Common myeloid progenitor, CD34-positive (primary cell): ENCODE measurements around the gene TSPY2. TPM values are rescaled to one million over a fixed set of nuclear protein-coding genes. Genes with fewer than 3 reads are reported as not detected.
"Not testable (repeated sequence)": the region's sequence is repeated elsewhere in the genome, so short reads cannot be mapped to it uniquely, and the experiment has no call there.

ENCODE experiments used
- CTCF ChIA-PET: fragments of 350-600 bp; sonication (Branson Sonifier 250); formaldehyde crosslinking; loops from one replicate; lab custom pipeline; 2021; ENCODE audit warnings: antibody characterized with exemption; lab: Charles Lee
- POLR2A ChIA-PET: fragments of 350-600 bp; sonication (Branson Sonifier 250); formaldehyde crosslinking; loops from one replicate; lab custom pipeline; 2021; ENCODE audit warnings: antibody characterized with exemption; lab: Charles Lee
- DNase-seq, 3 donors: peaks; one replicate each; pipeline versions ENCODE4 v3.0.0 to v3.0.0-alpha.2; 2013
- H3K27ac ChIP-seq, 2 experiments: 1 replicate in 1 of 2; 2 replicates in 1 of 2; pipeline ENCODE4 v1.7.0; 2013; ENCODE audit warnings: inconsistent platforms in 2 of 2, low read length in 2 of 2, mild to moderate bottlenecking in 2 of 2, low read depth in 1 of 2, moderate library complexity in 1 of 2; ENCODE audit not compliant: severe bottlenecking in 2 of 2, insufficient read depth in 1 of 2, poor library complexity in 1 of 2
- H3K27me3 ChIP-seq, 5 experiments: replicated peaks in 2 of 5; 1 replicate in 3 of 5; 2 replicates in 2 of 5; pipeline versions ENCODE4 v1.6.1 to v1.7.0; 2013; ENCODE audit warnings: low read length in 4 of 5, mild to moderate bottlenecking in 2 of 5, moderate library complexity in 2 of 5, inconsistent platforms in 1 of 5; ENCODE audit not compliant: insufficient read depth in 5 of 5, control insufficient read depth in 4 of 5
- H3K36me3 ChIP-seq, 4 experiments: 1 replicate in 2 of 4; 2 replicates in 2 of 4; pipeline versions ENCODE4 v1.6.1 to v1.7.0; 2013; ENCODE audit warnings: low read length in 3 of 4, control low read depth in 1 of 4, mild to moderate bottlenecking in 1 of 4; ENCODE audit not compliant: control insufficient read depth in 4 of 4, insufficient read depth in 4 of 4
- H3K4me1 ChIP-seq, 4 experiments: 1 replicate in 3 of 4; 2 replicates in 1 of 4; pipeline versions ENCODE4 v1.6.1 to v1.7.1; 2013; ENCODE audit warnings: low read length in 3 of 4, mild to moderate bottlenecking in 3 of 4, control low read depth in 1 of 4, inconsistent platforms in 1 of 4, moderate library complexity in 1 of 4; ENCODE audit not compliant: control insufficient read depth in 4 of 4, insufficient read depth in 4 of 4; ENCODE audit errors: control extremely low read depth in 1 of 4
- H3K4me3 ChIP-seq, 7 experiments: 1 replicate in 4 of 7; 2 replicates in 3 of 7; pipeline versions ENCODE4 v1.5.1 to v1.7.0; 2013; ENCODE audit warnings: mild to moderate bottlenecking in 7 of 7, low read length in 6 of 7, moderate library complexity in 6 of 7, inconsistent platforms in 2 of 7, low read depth in 2 of 7, control low read depth in 1 of 7; ENCODE audit not compliant: insufficient read depth in 4 of 7, control insufficient read depth in 1 of 7; ENCODE audit errors: extremely low read depth in 1 of 7
- H3K9me3 ChIP-seq, 5 experiments: 1 replicate in 4 of 5; 2 replicates in 1 of 5; pipeline versions ENCODE4 v1.6.1 to v1.7.1; 2013; ENCODE audit warnings: low read length in 4 of 5, mild to moderate bottlenecking in 2 of 5, inconsistent platforms in 1 of 5, low read depth in 1 of 5, moderate library complexity in 1 of 5; ENCODE audit not compliant: control insufficient read depth in 4 of 5, insufficient read depth in 2 of 5; ENCODE audit errors: control extremely low read depth in 1 of 5
- WGBS: methylation state at CpG from one replicate; pipeline ENCODE4 v1.1.5; 2013; ENCODE audit not compliant: insufficient coverage; 5-methylcytosine and 5-hydroxymethylcytosine counted together
- polyA plus RNA-seq: library from polyadenylated mRNA; unstranded; fragments of 120-200 nt; gene quantifications from one replicate; pipeline ENCODE4 v1.2.1, GENCODE V29; 2013

TSPY2 gene, protein sequence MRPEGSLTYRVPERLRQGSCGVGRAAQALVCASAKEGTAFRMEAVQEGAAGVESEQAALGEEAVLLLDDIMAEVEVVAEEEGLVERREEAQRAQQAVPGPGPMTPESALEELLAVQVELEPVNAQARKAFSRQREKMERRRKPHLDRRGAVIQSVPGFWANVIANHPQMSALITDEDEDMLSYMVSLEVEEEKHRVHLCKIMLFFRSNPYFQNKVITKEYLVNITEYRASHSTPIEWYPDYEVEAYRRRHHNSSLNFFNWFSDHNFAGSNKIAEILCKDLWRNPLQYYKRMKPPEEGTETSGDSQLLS
- not detected for polyA plus RNA-seq

DNA sequence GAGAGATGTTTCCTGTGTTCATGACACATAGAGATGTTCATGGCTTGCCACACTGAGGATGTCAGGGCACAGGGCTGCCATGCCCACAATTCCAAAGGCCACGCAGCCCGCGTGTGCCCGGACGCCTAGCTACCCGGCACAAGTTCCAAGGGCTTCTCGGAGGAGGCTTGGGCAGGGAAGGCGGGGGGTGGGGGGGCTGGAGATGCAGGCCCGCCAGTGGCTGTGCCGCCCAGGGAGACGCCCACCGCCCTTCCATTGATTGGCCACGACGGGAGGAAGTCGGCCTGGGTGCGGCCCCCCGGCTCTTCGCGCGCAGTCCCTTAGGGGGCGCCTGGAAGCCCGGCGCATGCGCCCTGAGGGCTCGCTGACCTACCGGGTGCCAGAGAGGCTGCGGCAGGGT lies at the start of gene TSPY2:
Gene TSPY2 (plus strand): TSS at position 301 of the 400 bp plus-strand sequence. CDS start 46 bp downstream, at position 347.
- H3K27ac ChIP-seq, H3K4me1 ChIP-seq, H3K4me3 ChIP-seq, CTCF ChIA-PET, H3K36me3 ChIP-seq, DNase-seq, H3K27me3 ChIP-seq, H3K9me3 ChIP-seq, POLR2A ChIA-PET: not testable (repeated sequence)
- WGBS: no CpG with 5 or more reads among the region's 27 CpGs

DNA sequence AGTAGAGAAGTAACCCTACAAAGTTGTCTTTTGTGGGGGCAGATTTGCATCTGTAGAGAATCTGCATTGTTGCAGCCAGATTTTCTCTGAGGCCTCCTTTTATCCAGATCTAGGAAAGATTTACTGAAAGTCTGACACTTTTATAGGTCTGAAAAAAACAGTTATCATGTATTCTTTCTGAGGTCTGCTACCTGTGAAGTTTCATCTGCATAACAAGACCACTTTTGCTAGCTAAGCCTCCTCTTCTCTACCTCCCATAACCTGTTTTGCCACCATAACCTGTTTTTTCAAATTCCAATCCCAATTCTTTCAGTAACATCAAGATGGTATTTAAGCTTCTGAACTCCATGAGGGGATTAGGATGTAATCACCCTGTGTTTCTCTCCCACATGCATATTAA lies 36.5 kb upstream of the TSPY2 start:
- POLR2A ChIA-PET, H3K36me3 ChIP-seq, CTCF ChIA-PET: not testable (repeated sequence)

DNA sequence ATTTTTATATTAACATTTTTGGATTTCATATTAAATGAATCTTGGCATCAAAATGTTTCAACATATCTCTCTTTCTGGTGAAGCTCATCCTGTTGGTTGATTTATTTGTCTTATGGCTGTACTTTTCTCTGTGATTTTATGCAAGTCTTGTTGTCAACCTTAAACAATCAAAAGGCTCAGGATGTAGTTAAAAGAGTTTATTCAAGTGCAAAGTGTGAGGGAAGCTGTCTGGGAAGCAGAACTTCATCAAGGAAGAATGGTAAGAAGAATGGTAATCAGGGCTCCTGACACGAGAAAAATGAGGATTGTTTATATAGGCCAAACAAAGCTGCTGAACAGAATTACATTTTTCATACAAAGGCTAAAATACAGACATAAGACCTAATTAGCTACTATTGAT lies 29.0 kb upstream of the TSPY2 start:
- H3K36me3 ChIP-seq, H3K4me3 ChIP-seq, H3K9me3 ChIP-seq, H3K4me1 ChIP-seq, H3K27ac ChIP-seq, H3K27me3 ChIP-seq, POLR2A ChIA-PET, DNase-seq, CTCF ChIA-PET: not testable (repeated sequence)
- WGBS: no CpG with 5 or more reads among the region's 1 CpG

More for the DNA sequence above, 36.5 kb upstream of the TSPY2 start:
- DNase-seq, H3K9me3 ChIP-seq, H3K4me1 ChIP-seq, H3K27ac ChIP-seq, H3K4me3 ChIP-seq, H3K27me3 ChIP-seq: not testable (repeated sequence)

DNA sequence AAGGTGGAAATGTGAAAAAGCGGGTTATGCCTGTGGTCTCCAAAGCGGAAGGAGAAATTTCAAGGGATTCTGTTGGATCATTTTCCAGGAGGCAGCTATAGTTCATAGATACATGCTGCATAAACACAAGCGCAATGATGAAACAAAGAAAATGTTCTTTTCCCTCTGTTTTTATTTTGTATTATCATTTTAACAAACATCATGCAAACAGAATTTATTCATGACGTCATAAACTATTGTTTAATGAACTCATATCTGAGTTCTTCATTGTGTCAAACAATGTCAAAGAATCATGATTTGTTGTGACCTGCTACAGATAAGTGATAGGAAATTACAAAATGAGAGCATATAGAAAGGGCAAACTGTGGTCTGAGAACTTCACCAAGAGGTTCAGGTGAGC lies 23.8 kb downstream of the TSPY2 start:
- H3K27ac ChIP-seq, H3K4me1 ChIP-seq, H3K36me3 ChIP-seq, H3K9me3 ChIP-seq, DNase-seq, H3K4me3 ChIP-seq, H3K27me3 ChIP-seq, POLR2A ChIA-PET, CTCF ChIA-PET: not testable (repeated sequence)
- no CpG with 5 or more reads among the region's 4 CpGs for WGBS
